Fibroblast of lung (primary cell): Measurements from ENCODE around the gene TRAF3.

Source experiments
- CTCF ChIP-seq, 2 donors: IDR thresholded peaks in 1 of 2; conservative IDR thresholded peaks in 1 of 2; 1 replicate in 1 of 2; 2 replicates in 1 of 2; pipeline ENCODE4 v1.5.1; 2011 to 2012; ENCODE audit warnings: low read length in 2 of 2, control low read depth in 1 of 2, inconsistent platforms in 1 of 2, low read depth in 1 of 2, mild to moderate bottlenecking in 1 of 2
- EZH2 ChIP-seq: IDR thresholded peaks from 2 replicates; pipeline ENCODE4 v1.5.1; 2012; ENCODE audit warnings: low read length, control low read depth, mild to moderate bottlenecking; ENCODE audit errors: missing control alignments

GRCh38 chr14:102908766-102909455 is 131.7 kb downstream of the TRAF3 start:
- TF ChIP-seq CTCF (conservative IDR thresholded peaks at IDR 0.05 in 1 of 2, IDR thresholded peaks at IDR 0.05 in 1 of 2; ENCODE audit: low read depth in 1 of 2, low read length in 2 of 2) (no peak), EZH2 (no peak)
